ENCODE data around the gene POLR2A.

DNA sequence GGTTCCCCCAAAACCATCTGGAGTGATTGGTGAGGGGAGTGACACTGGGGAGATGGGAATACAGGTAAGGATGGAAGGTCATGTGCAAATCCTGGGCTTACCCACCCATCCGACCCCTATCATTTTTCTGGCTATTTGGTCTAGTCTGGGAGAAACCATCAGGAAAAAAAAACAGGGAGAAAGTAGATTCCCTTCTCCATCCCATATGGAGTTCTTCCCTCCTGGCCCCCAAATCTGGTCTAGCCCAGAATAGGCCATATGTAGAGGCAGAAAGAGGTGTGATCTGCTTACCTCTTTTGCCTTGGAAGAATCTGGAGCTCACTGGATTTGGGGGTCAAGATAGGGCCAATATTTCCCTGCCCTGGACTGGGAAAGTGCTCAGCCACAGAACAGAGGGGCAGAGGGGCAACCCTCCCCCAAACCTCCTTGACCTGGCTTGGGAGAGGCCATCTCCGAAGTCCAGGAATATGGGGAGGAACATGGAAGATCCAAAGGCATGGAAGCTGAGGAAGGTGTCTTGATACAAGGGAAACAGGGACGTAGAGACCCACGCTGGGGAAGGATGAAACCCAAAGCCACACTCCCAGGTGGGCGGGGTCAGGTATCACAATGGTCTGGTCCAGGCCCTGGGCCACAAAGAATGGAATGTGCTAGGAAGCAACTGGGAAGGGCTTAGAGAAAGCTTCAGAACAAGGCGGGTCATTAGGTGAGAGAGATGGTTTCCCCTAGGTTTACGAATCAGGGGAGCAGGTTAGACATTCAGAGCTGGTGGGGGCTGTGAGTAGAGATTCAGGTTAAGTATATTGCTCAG lies 23.1 kb upstream of the POLR2A start:
- TF ChIP-seq, protein P1, sequence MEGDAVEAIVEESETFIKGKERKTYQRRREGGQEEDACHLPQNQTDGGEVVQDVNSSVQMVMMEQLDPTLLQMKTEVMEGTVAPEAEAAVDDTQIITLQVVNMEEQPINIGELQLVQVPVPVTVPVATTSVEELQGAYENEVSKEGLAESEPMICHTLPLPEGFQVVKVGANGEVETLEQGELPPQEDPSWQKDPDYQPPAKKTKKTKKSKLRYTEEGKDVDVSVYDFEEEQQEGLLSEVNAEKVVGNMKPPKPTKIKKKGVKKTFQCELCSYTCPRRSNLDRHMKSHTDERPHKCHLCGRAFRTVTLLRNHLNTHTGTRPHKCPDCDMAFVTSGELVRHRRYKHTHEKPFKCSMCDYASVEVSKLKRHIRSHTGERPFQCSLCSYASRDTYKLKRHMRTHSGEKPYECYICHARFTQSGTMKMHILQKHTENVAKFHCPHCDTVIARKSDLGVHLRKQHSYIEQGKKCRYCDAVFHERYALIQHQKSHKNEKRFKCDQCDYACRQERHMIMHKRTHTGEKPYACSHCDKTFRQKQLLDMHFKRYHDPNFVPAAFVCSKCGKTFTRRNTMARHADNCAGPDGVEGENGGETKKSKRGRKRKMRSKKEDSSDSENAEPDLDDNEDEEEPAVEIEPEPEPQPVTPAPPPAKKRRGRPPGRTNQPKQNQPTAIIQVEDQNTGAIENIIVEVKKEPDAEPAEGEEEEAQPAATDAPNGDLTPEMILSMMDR (IDR thresholded peaks at IDR 0.05) = no peak
- TF ChIP-seq POLR2A (IDR thresholded peaks at IDR 0.05) (no peak), EP300 (IDR thresholded peaks at IDR 0.05) (no peak), POLR2AphosphoS5 (IDR thresholded peaks at IDR 0.05) (no peak)
